ENCODE data around the gene SMS.

DNA sequence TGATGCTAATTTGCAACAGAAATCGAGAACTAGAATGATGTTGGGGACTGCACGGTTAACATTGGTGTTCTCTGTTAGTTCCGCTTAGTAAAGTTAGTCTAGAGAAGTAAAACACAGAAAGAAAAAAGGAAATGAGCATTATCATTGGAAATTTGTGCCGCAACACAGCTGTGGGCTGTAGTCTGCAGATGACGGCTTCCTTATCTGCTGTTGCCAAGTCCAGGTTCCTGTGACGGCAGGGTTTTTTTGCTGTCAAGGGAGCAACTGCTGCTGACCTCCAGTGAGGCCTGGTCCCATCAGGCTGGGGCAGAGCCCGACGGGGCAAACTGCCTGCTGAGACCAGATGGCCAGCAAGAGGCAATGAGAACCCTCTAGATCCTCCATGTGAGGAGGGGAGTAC lies 52.8 kb downstream of the SMS start:
- TF ChIP-seq, protein P1, sequence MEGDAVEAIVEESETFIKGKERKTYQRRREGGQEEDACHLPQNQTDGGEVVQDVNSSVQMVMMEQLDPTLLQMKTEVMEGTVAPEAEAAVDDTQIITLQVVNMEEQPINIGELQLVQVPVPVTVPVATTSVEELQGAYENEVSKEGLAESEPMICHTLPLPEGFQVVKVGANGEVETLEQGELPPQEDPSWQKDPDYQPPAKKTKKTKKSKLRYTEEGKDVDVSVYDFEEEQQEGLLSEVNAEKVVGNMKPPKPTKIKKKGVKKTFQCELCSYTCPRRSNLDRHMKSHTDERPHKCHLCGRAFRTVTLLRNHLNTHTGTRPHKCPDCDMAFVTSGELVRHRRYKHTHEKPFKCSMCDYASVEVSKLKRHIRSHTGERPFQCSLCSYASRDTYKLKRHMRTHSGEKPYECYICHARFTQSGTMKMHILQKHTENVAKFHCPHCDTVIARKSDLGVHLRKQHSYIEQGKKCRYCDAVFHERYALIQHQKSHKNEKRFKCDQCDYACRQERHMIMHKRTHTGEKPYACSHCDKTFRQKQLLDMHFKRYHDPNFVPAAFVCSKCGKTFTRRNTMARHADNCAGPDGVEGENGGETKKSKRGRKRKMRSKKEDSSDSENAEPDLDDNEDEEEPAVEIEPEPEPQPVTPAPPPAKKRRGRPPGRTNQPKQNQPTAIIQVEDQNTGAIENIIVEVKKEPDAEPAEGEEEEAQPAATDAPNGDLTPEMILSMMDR (IDR thresholded peaks at IDR 0.05), result no peak
- TF ChIP-seq POLR2A (IDR thresholded peaks at IDR 0.05), result no peak
